HCT116 (cell line): ENCODE results near the gene NOX3. TPM values are rescaled to one million over a fixed set of nuclear protein-coding genes. Genes with fewer than 3 reads are reported as not detected.

Experiments
- ATAC-seq: fragments of 200-7000 bp; cut with Tn5 transposase; 2 replicates; pipeline ENCODE4 v1.9.1; 2020; ENCODE audit warnings: mild to moderate bottlenecking, moderate library complexity
- BruUV-seq: library from RNA; stranded (reverse); fragments of 400-500 nt; replicated peaks from 2 replicates; lab custom pipeline; 2021; lab: Mats Ljungman, UMichigan
- CTCF ChIA-PET: fragments of 300-600 bp; sonication (Branson Sonifier 250); formaldehyde crosslinking; loops from one replicate; lab custom pipeline; 2021; ENCODE audit warnings: antibody characterized with exemption; lab: Charles Lee
- POLR2A ChIA-PET: fragments of 300-600, 350-600 bp; sonication (Branson Sonifier 250); formaldehyde crosslinking; loops from one replicate; lab custom pipeline; 2021; ENCODE audit warnings: antibody characterized with exemption; lab: Charles Lee
- RAD21 ChIA-PET, 2 experiments: fragments of 300-600 bp; sonication (Branson Sonifier 250); formaldehyde crosslinking; loops; one replicate each; lab custom pipeline; 2023; ENCODE audit warnings: low total read pairs in 2 of 2; ENCODE audit not compliant: uncharacterized antibody in 2 of 2, unreplicated experiment in 2 of 2, low non-redundant PET in 1 of 2; lab: Charles Lee
- DNase-seq: peaks from one replicate; pipeline ENCODE4 v3.0.0-alpha.2; 2010; ENCODE audit warnings: low read depth, low spot score
- H2AFZ ChIP-seq: fragments of 200-600 bp; shearing (Covaris generic), sonication (generic); 2 replicates; pipeline ENCODE4 v1.6.1; 2017; ENCODE audit warnings: low read depth, mixed run types, mixed read lengths, antibody characterized with exemption, low read length; ENCODE audit not compliant: poor library complexity, severe bottlenecking
- H3K27ac ChIP-seq: 2 replicates; pipeline ENCODE4 v1.5.1; 2012; ENCODE audit warnings: low read depth, low read length
- H3K27me3 ChIP-seq: fragments of 200-600 bp; sonication (generic); 2 replicates; pipeline ENCODE4 v1.6.1; 2016; ENCODE audit warnings: mixed run types, low read length, mixed read lengths; ENCODE audit not compliant: insufficient read depth
- H3K36me3 ChIP-seq, 2 experiments: fragments of 200-500 bp in 1 of 2; fragments of 200-600 bp in 1 of 2; sonication (Bioruptor generic) in 1 of 2; sonication (generic) in 1 of 2; 2 replicates each; pipeline versions ENCODE4 v1.5.1 to v1.6.1; 2014 to 2016; ENCODE audit warnings: low read length in 2 of 2, inconsistent platforms in 1 of 2, mixed read lengths in 1 of 2, mixed run types in 1 of 2; ENCODE audit not compliant: insufficient read depth in 2 of 2, control insufficient read depth in 1 of 2
- H3K4me1 ChIP-seq, 2 experiments: fragments of 200-600 bp in 1 of 2; sonication (generic) in 1 of 2; 2 replicates each; pipeline versions ENCODE4 v1.5.1 to v1.6.1; 2012 to 2017; ENCODE audit warnings: low read length in 2 of 2, inconsistent platforms in 1 of 2, mild to moderate bottlenecking in 1 of 2, mixed read lengths in 1 of 2, mixed run types in 1 of 2, moderate library complexity in 1 of 2; ENCODE audit not compliant: insufficient read depth in 2 of 2, control insufficient read depth in 1 of 2
- H3K4me2 ChIP-seq: fragments of 200-600 bp; sonication (generic); 2 replicates; pipeline ENCODE4 v1.6.1; 2017; ENCODE audit warnings: mixed run types, low read length, mixed read lengths
- H3K4me3 ChIP-seq, 2 experiments: fragments of 200-600 bp in 1 of 2; sonication (generic) in 1 of 2; replicated peaks in 1 of 2; 2 replicates each; pipeline ENCODE4 v1.5.1; 2011 to 2016; ENCODE audit warnings: low read length in 2 of 2, control low read depth in 1 of 2, low read depth in 1 of 2, mild to moderate bottlenecking in 1 of 2, mixed read lengths in 1 of 2, mixed run types in 1 of 2
- H3K79me2 ChIP-seq: fragments of 200-600 bp; sonication (generic); 2 replicates; pipeline ENCODE4 v1.6.1; 2017; ENCODE audit warnings: mild to moderate bottlenecking, mixed run types, low read length, moderate library complexity, mixed read lengths; ENCODE audit not compliant: insufficient read depth
- H3K9ac ChIP-seq: fragments of 200-600 bp; sonication (generic); 2 replicates; pipeline ENCODE4 v1.6.1; 2016; ENCODE audit warnings: low read length, mixed read lengths
- H3K9me2 ChIP-seq: fragments of 200-600 bp; sonication (generic), shearing (Covaris generic); 2 replicates; pipeline ENCODE4 v1.6.1; 2017; ENCODE audit warnings: mixed run types, mild to moderate bottlenecking, moderate library complexity; ENCODE audit not compliant: insufficient read depth
- H3K9me3 ChIP-seq, 2 experiments: fragments of 200-500 bp in 1 of 2; fragments of 200-600 bp in 1 of 2; sonication (Bioruptor generic) in 1 of 2; sonication (generic) in 1 of 2; 2 replicates each; pipeline ENCODE4 v1.6.1; 2014 to 2017; ENCODE audit warnings: low read length in 2 of 2, mixed read lengths in 2 of 2, inconsistent platforms in 1 of 2, low read depth in 1 of 2, mild to moderate bottlenecking in 1 of 2, mixed run types in 1 of 2, moderate library complexity in 1 of 2; ENCODE audit not compliant: control insufficient read depth in 1 of 2, insufficient read depth in 1 of 2
- H4K20me1 ChIP-seq: fragments of 200-600 bp; sonication (generic), shearing (Covaris generic); 2 replicates; pipeline ENCODE4 v1.6.1; 2017; ENCODE audit warnings: mixed run types, mild to moderate bottlenecking, moderate library complexity; ENCODE audit not compliant: insufficient read depth
- ATF3 ChIP-seq: IDR thresholded peaks from 2 replicates; pipeline ENCODE4 v1.6.1; 2012
- CBX3 ChIP-seq: IDR thresholded peaks from 2 replicates; pipeline ENCODE4 v1.6.1; 2012; ENCODE audit warnings: low read depth
- EGR1 ChIP-seq: IDR thresholded peaks from 2 replicates; pipeline ENCODE4 v1.6.1; 2012; ENCODE audit warnings: low read depth
- EZH2 ChIP-seq: fragments of 200-600 bp; sonication (generic); IDR thresholded peaks from 2 replicates; pipeline ENCODE4 v1.6.1; 2017; ENCODE audit warnings: antibody characterized with exemption, mixed run types
- EZH2phosphoT487 ChIP-seq: fragments of 200-600 bp; IDR thresholded peaks from 2 replicates; pipeline ENCODE4 v1.6.1; 2018; ENCODE audit warnings: antibody characterized with exemption, borderline replicate concordance
- FOSL1 ChIP-seq: IDR thresholded peaks from 2 replicates; pipeline ENCODE4 v1.6.1; 2012; ENCODE audit warnings: low read depth
- JUND ChIP-seq: IDR thresholded peaks from 2 replicates; pipeline ENCODE4 v1.6.1; 2012
- POLR2A ChIP-seq: IDR thresholded peaks from 2 replicates; pipeline ENCODE4 v1.7.0; 2011; ENCODE audit warnings: borderline replicate concordance; ENCODE audit not compliant: insufficient read depth, insufficient read length; ENCODE audit errors: extremely low read depth
- POLR2AphosphoS5 ChIP-seq: IDR thresholded peaks from 2 replicates; pipeline ENCODE4 v1.6.1; 2011; ENCODE audit warnings: mild to moderate bottlenecking, low read depth, low read length, moderate library complexity
- REST ChIP-seq: IDR thresholded peaks from 2 replicates; pipeline ENCODE4 v1.6.1; 2012; ENCODE audit warnings: low read depth
- SP1 ChIP-seq: IDR thresholded peaks from 2 replicates; pipeline ENCODE4 v1.6.1; 2012; ENCODE audit warnings: low read depth
- SRF ChIP-seq: IDR thresholded peaks from 2 replicates; pipeline ENCODE4 v1.6.1; 2012; ENCODE audit warnings: low read depth
- TCF7L2 ChIP-seq: IDR thresholded peaks from 2 replicates; pipeline ENCODE4 v1.7.0; 2011; ENCODE audit warnings: borderline replicate concordance, inconsistent platforms; ENCODE audit not compliant: insufficient read depth, insufficient read length; ENCODE audit errors: extremely low read depth
- ZBTB33 ChIP-seq: IDR thresholded peaks from 2 replicates; pipeline ENCODE4 v1.6.1; 2011; ENCODE audit warnings: mild to moderate bottlenecking, low read length, moderate library complexity; ENCODE audit not compliant: insufficient replicate concordance; ENCODE audit errors: extremely low read depth
- ZFX ChIP-seq: fragments of 450-650 bp; IDR thresholded peaks from 2 replicates; pipeline ENCODE4 v1.6.1; 2017
- ZNF274 ChIP-seq: fragments of 200-500 bp; sonication (Bioruptor generic); IDR thresholded peaks from 2 replicates; pipeline ENCODE4 v1.6.1; 2014; ENCODE audit warnings: mild to moderate bottlenecking, low read depth, low read length, inconsistent platforms
- intact Hi-C: fragments of 100-400 bp; cut with micrococcal nuclease; formaldehyde crosslinking; loops from 2 replicates; pipeline ENCODE4 v1.10.0; 2022
- total RNA-seq: library from RNA; stranded (reverse); gene quantifications from one replicate; pipeline ENCODE4 v1.2.1, GENCODE V29; 2021; ENCODE audit not compliant: unreplicated experiment

The NOX3 gene
- total RNA-seq, 1 experiment from 2014 or later: not detected

GRCh38 chr6:155415953-155416352 lies 39.7 kb downstream of the NOX3 start:
- RAD21 ChIA-PET: no interaction called here
- Histone ChIP-seq H3K27me3 (no peaks in the 10 kb centered on the region), H3K36me3 (no peaks in the 10 kb centered on the region), H2AFZ (no peak overlapping the region), H4K20me1 (no peaks in the 10 kb centered on the region), H3K4me1 (no peaks in the 10 kb centered on the region), H3K9ac (no peak overlapping the region), H3K79me2 (no peaks in the 10 kb centered on the region), H3K27ac (no peak overlapping the region), H3K9me2 (no peaks in the 10 kb centered on the region), H3K4me2 (no peak overlapping the region), H3K9me3 (no peaks in the 10 kb centered on the region), H3K4me3 (no peak overlapping the region)
- TF ChIP-seq EGR1: no peak
- TF ChIP-seq ZNF274: no peak
- TF ChIP-seq REST: no peak
- TF ChIP-seq TCF7L2: no peak
- no peak for TF ChIP-seq ATF3
- TF ChIP-seq FOSL1: no peak
- TF ChIP-seq ZFX: no peak
- TF ChIP-seq SRF: no peak
- TF ChIP-seq EZH2phosphoT487: no peak
- no peak for TF ChIP-seq CBX3
- TF ChIP-seq POLR2AphosphoS5: no peak
- no peak for TF ChIP-seq JUND
- TF ChIP-seq POLR2A: no peak
- TF ChIP-seq EZH2: no peak
- no peak for TF ChIP-seq ZBTB33
- TF ChIP-seq SP1: no peak
- ATAC-seq: no peak
- BruUV-seq: no TSS peak
- DNase-seq: no peak
- intact Hi-C loops: no loop called here
- POLR2A ChIA-PET: no interaction called here
- CTCF ChIA-PET: no interaction called here
